Measurements from ENCODE around the gene LIMS2. TPM values are rescaled to one million over a fixed set of nuclear protein-coding genes. Genes with fewer than 3 reads are reported as not detected.

Gene LIMS2
- total and polyA plus RNA-seq, 2 experiments from 2014 or later, result 1.6 to 3.5 TPM

DNA sequence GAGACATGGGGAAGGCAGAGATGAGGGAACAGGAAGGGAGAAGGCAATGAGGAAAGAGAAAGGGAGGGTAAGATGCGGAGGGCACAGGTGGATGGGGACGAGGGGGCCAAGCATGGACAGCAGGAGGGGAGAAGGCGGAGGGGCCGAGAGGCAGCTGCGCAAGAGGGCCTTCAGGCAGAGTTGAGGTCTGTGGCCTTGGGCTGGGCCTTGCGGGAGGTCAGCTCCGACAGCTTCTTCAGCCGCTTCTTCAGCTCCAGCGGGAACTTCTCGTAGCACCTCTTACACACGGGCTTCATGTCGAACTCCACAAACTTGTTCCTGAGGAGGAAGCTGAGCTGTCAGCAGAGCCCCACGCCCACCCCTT is 36.2 kb downstream of the LIMS2 start:
- no peak overlapping the region for H3K27ac Mint-ChIP-seq
- Histone ChIP-seq H3K27ac (ENCODE audit: low read depth) (no peak overlapping the region), H2AFZ (no peak overlapping the region), H3K27me3 (ENCODE audit: insufficient read depth) (no peaks in the 10 kb centered on the region), H4K20me1 (replicated peaks; ENCODE audit: insufficient read depth) (no peaks in the 10 kb centered on the region), H3K36me3 (ENCODE audit: insufficient read depth) (no peaks in the 10 kb centered on the region), H3K4me1 (ENCODE audit: insufficient read depth) (peaks cover 10% of the 10 kb centered on the region; the same call in 1 of the 2 replicates), H3K9me2 (ENCODE audit: insufficient read depth) (no peaks in the 10 kb centered on the region), H3K4me3 (no peak overlapping the region), H3K4me2 (no peak overlapping the region), H3F3A (replicated peaks; ENCODE audit: low read depth) (no peaks in the 10 kb centered on the region), H3K79me2 (replicated peaks; ENCODE audit: insufficient read depth) (no peaks in the 10 kb centered on the region)
- no peak for DNase-seq (ENCODE audit: low spot score)
- H3K36me3 Mint-ChIP-seq (ENCODE audit: low read depth), result no peaks in the 10 kb centered on the region
- H3K9me3 Mint-ChIP-seq, result no peaks in the 10 kb centered on the region
- no peak overlapping the region for H3K4me3 Mint-ChIP-seq
- peaks cover 8% of the 10 kb centered on the region; the same call in 2 of the 3 replicates for H3K4me1 Mint-ChIP-seq
- ATAC-seq, result no peak
- H3K27me3 Mint-ChIP-seq (ENCODE audit: insufficient read depth, low read depth, poor library complexity), result peaks cover 2% of the 10 kb centered on the region
- TF ChIP-seq JUNB (IDR thresholded peaks at IDR 0.05; ENCODE audit: unreplicated experiment) (no peak), POLR2AphosphoS5 (IDR thresholded peaks at IDR 0.05; ENCODE audit: low read depth) (no peak), EZH2 (IDR thresholded peaks at IDR 0.05; ENCODE audit: low read depth, unreplicated experiment) (no peak), ZNF331 (CRISPR knock-in tag; IDR thresholded peaks at IDR 0.05; ENCODE audit: low read depth) (no peak), NANOG (IDR thresholded peaks at IDR 0.05; ENCODE audit: borderline replicate concordance) (no peak), ETS1 (IDR thresholded peaks at IDR 0.05) (no peak), ZNF114 (CRISPR knock-in tag; IDR thresholded peaks at IDR 0.05) (no peak), EZH2phosphoT487 (IDR thresholded peaks at IDR 0.05; ENCODE audit: unreplicated experiment) (no peak), REST (IDR thresholded peaks at IDR 0.05; ENCODE audit: unreplicated experiment) (no peak), CREB1 (CRISPR knock-in tag; IDR thresholded peaks at IDR 0.05; ENCODE audit: low read depth) (no peak), STAT1 (IDR thresholded peaks at IDR 0.05; ENCODE audit: unreplicated experiment) (no peak)
- TF ChIP-seq, protein P1, sequence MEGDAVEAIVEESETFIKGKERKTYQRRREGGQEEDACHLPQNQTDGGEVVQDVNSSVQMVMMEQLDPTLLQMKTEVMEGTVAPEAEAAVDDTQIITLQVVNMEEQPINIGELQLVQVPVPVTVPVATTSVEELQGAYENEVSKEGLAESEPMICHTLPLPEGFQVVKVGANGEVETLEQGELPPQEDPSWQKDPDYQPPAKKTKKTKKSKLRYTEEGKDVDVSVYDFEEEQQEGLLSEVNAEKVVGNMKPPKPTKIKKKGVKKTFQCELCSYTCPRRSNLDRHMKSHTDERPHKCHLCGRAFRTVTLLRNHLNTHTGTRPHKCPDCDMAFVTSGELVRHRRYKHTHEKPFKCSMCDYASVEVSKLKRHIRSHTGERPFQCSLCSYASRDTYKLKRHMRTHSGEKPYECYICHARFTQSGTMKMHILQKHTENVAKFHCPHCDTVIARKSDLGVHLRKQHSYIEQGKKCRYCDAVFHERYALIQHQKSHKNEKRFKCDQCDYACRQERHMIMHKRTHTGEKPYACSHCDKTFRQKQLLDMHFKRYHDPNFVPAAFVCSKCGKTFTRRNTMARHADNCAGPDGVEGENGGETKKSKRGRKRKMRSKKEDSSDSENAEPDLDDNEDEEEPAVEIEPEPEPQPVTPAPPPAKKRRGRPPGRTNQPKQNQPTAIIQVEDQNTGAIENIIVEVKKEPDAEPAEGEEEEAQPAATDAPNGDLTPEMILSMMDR (conservative IDR thresholded peaks at IDR 0.05; ENCODE audit: low read depth in 2 of 2), result no peak
- TF ChIP-seq, protein P2, sequence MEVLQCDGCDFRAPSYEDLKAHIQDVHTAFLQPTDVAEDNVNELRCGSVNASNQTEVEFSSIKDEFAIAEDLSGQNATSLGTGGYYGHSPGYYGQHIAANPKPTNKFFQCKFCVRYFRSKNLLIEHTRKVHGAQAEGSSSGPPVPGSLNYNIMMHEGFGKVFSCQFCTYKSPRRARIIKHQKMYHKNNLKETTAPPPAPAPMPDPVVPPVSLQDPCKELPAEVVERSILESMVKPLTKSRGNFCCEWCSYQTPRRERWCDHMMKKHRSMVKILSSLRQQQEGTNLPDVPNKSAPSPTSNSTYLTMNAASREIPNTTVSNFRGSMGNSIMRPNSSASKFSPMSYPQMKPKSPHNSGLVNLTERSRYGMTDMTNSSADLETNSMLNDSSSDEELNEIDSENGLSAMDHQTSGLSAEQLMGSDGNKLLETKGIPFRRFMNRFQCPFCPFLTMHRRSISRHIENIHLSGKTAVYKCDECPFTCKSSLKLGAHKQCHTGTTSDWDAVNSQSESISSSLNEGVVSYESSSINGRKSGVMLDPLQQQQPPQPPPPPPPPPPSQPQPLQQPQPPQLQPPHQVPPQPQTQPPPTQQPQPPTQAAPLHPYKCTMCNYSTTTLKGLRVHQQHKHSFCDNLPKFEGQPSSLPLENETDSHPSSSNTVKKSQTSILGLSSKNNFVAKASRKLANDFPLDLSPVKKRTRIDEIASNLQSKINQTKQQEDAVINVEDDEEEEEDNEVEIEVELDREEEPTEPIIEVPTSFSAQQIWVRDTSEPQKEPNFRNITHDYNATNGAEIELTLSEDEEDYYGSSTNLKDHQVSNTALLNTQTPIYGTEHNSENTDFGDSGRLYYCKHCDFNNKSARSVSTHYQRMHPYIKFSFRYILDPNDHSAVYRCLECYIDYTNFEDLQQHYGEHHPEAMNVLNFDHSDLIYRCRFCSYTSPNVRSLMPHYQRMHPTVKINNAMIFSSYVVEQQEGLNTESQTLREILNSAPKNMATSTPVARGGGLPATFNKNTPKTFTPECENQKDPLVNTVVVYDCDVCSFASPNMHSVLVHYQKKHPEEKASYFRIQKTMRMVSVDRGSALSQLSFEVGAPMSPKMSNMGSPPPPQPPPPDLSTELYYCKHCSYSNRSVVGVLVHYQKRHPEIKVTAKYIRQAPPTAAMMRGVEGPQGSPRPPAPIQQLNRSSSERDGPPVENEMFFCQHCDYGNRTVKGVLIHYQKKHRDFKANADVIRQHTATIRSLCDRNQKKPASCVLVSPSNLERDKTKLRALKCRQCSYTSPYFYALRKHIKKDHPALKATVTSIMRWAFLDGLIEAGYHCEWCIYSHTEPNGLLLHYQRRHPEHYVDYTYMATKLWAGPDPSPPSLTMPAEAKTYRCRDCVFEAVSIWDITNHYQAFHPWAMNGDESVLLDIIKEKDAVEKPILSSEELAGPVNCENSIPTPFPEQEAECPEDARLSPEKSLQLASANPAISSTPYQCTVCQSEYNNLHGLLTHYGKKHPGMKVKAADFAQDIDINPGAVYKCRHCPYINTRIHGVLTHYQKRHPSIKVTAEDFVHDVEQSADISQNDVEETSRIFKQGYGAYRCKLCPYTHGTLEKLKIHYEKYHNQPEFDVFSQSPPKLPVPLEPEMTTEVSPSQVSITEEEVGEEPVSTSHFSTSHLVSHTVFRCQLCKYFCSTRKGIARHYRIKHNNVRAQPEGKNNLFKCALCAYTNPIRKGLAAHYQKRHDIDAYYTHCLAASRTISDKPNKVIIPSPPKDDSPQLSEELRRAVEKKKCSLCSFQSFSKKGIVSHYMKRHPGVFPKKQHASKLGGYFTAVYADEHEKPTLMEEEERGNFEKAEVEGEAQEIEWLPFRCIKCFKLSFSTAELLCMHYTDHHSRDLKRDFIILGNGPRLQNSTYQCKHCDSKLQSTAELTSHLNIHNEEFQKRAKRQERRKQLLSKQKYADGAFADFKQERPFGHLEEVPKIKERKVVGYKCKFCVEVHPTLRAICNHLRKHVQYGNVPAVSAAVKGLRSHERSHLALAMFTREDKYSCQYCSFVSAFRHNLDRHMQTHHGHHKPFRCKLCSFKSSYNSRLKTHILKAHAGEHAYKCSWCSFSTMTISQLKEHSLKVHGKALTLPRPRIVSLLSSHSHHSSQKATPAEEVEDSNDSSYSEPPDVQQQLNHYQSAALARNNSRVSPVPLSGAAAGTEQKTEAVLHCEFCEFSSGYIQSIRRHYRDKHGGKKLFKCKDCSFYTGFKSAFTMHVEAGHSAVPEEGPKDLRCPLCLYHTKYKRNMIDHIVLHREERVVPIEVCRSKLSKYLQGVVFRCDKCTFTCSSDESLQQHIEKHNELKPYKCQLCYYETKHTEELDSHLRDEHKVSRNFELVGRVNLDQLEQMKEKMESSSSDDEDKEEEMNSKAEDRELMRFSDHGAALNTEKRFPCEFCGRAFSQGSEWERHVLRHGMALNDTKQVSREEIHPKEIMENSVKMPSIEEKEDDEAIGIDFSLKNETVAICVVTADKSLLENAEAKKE (CRISPR knock-in tag; IDR thresholded peaks at IDR 0.05), result no peak
